Transverse colon (tissue), 4 donors: ENCODE results near the gene ZNF497. TPM values are rescaled to one million over a fixed set of nuclear protein-coding genes. Genes with fewer than 3 reads are reported as not detected.

Experiments
- DNase-seq: peaks from one replicate; pipeline ENCODE4 v3.0.0-alpha.2; 2019
- H3K27ac ChIP-seq, 4 donors: fragments of 200-600 bp; sonication (generic); 2 replicates each; pipeline ENCODE4 v1.5.1; 2016 to 2018; ENCODE audit warnings: inconsistent platforms in 4 of 4
- H3K27me3 ChIP-seq: fragments of 200-600 bp; sonication (generic); 2 replicates; pipeline ENCODE4 v1.5.1; 2017; ENCODE audit warnings: inconsistent platforms
- H3K36me3 ChIP-seq, 4 donors: fragments of 200-600 bp; sonication (generic); 2 replicates each; pipeline ENCODE4 v1.5.1; 2017 to 2019; ENCODE audit warnings: inconsistent platforms in 4 of 4
- H3K4me1 ChIP-seq, 4 donors: fragments of 200-600 bp; sonication (generic); 2 replicates each; pipeline ENCODE4 v1.5.1; 2017 to 2020; ENCODE audit warnings: inconsistent platforms in 4 of 4
- H3K4me3 ChIP-seq, 4 donors: fragments of 200-600 bp; sonication (generic); 1 replicate in 1 of 4; 2 replicates in 3 of 4; pipeline versions ENCODE4 v1.5.1 to v1.6.1; 2017 to 2019; ENCODE audit warnings: inconsistent platforms in 4 of 4
- H3K9me3 ChIP-seq, 2 donors: fragments of 200-600 bp; sonication (generic); 2 replicates each; pipeline ENCODE4 v1.5.1; 2017 to 2019; ENCODE audit warnings: inconsistent platforms in 2 of 2
- CTCF ChIP-seq, 5 experiments: fragments of 200-600 bp in 3 of 5; fragments of 450-650 bp in 2 of 5; sonication (generic) in 3 of 5; IDR thresholded peaks; 1 replicate in 2 of 5; 2 replicates in 3 of 5; pipeline ENCODE4 v1.5.1; 2016 to 2017; ENCODE audit warnings: antibody characterized with exemption in 5 of 5, inconsistent platforms in 3 of 5, mild to moderate bottlenecking in 2 of 5, moderate library complexity in 1 of 5
- EP300 ChIP-seq: sonication (generic); formaldehyde crosslinking; IDR thresholded peaks from one replicate; pipeline ENCODE4 v1.6.1; 2017; ENCODE audit warnings: antibody characterized with exemption, low read depth
- POLR2A ChIP-seq: fragments of 450-650 bp; IDR thresholded peaks from one replicate; pipeline ENCODE4 v1.6.1; 2016; ENCODE audit warnings: antibody characterized with exemption, mild to moderate bottlenecking, moderate library complexity
- POLR2AphosphoS5 ChIP-seq, 3 donors: sonication (generic); formaldehyde crosslinking; IDR thresholded peaks; one replicate each; pipeline ENCODE4 v1.6.1; 2016; ENCODE audit warnings: antibody characterized with exemption in 3 of 3
- WGBS, 2 donors: methylation state at CpG; one replicate each; pipeline ENCODE4 v1.1.5; 2018; ENCODE audit warnings: low coverage in 1 of 2; 5-methylcytosine and 5-hydroxymethylcytosine counted together
- in situ Hi-C, 4 donors: fragments of 200-750 bp; cut with MboI; loops; one replicate each; pipeline versions ENCODE4 v1.15.0 to v1.15.1; 2017; ENCODE audit warnings: low sequenced_read_pairs in 3 of 4, low pct_ligation_motif_present in 1 of 4, low pct_unique_long_range_greater_than_20kb in 1 of 4
- intact Hi-C: fragments of 100-400 bp; cut with DNase I; formaldehyde crosslinking; loops from one replicate; pipeline ENCODE4 v1.15.1; 2023; ENCODE audit warnings: low total_unique reads
- total RNA-seq, 4 donors: library from RNA; depleted of rRNA; stranded (reverse); fragments of >200 nt; gene quantifications; one replicate each; pipeline ENCODE4 v1.1.0, GENCODE V29; 2016

Gene ZNF497
- total RNA-seq, 4 donors from 2014 or later, result 1.3 to 19.3 (median 4.2) TPM

GRCh38 chr19:58346961-58347929, 15.3 kb downstream of the ZNF497 start:
- peak overlapping the region; percentile 60 to 86 (median 75) for H3K27ac ChIP-seq
- H3K27me3 ChIP-seq, result peaks cover 62% of the 10 kb centered on the region
- no peak for TF ChIP-seq EP300
- peak in 1 of 3 donors; percentile 46 for TF ChIP-seq POLR2AphosphoS5 (IDR thresholded peaks at IDR 0.05)
- no peaks in the 10 kb centered on the region for H3K36me3 ChIP-seq
- WGBS, 2 donors, result 18% methylated on average over 59 of the region's 82 CpGs; no CpG with 5 or more reads in 1 of the 2 donors
- intact Hi-C loops (no loop called here), in situ Hi-C loops (no loop called here)
- peaks cover 0 to 26% (median 8%) of the 10 kb centered on the region in 4 donors for H3K4me1 ChIP-seq
- H3K4me3 ChIP-seq, result peak overlapping the region; percentile 35 to 58 (median 44)
- no peaks in the 10 kb centered on the region for H3K9me3 ChIP-seq
- DNase-seq, result peak; percentile 69

GRCh38 chr19:58345558-58345957, 17.0 kb downstream of the ZNF497 start:
- peaks cover 49% of the 10 kb centered on the region for H3K27me3 ChIP-seq
- intact Hi-C loops, result no loop called here
- DNase-seq, result no peak
- in situ Hi-C loops, result no loop called here
- H3K9me3 ChIP-seq, result no peaks in the 10 kb centered on the region
- 64 to 68% methylated on average over 3 to 5 of the region's 5 CpGs for WGBS, 2 donors
- TF ChIP-seq CTCF (IDR thresholded peaks at IDR 0.05) (no peak), EP300 (no peak), POLR2A (no peak), POLR2AphosphoS5 (IDR thresholded peaks at IDR 0.05) (no peak)
- H3K4me1 ChIP-seq, result peaks cover 0 to 23% (median 8%) of the 10 kb centered on the region in 4 donors
- H3K36me3 ChIP-seq, result no peaks in the 10 kb centered on the region
- H3K4me3 ChIP-seq, result no peak overlapping the region
- no peak overlapping the region for H3K27ac ChIP-seq

GRCh38 chr19:58338825-58339558, 23.6 kb downstream of the ZNF497 start:
- WGBS, 2 donors, result 89% methylated on average over 29 of the region's 30 CpGs; no CpG with 5 or more reads in 1 of the 2 donors
- in situ Hi-C loops, result no loop called here
- no peak overlapping the region for H3K27ac ChIP-seq

GRCh38 chr19:58338336-58338735, 24.2 kb downstream of the ZNF497 start:
- Histone ChIP-seq H3K4me3 (no peak overlapping the region), H3K27me3 (no peaks in the 10 kb centered on the region), H3K9me3 (no peaks in the 10 kb centered on the region), H3K36me3 (peaks cover 0 to 8% (median 3%) of the 10 kb centered on the region in 4 donors), H3K4me1 (no peaks in the 10 kb centered on the region), H3K27ac (no peak overlapping the region)
- WGBS, 2 donors, result 95% methylated on average over 11 of the region's 11 CpGs; no CpG with 5 or more reads in 1 of the 2 donors
- no peak for TF ChIP-seq CTCF (IDR thresholded peaks at IDR 0.05)
- TF ChIP-seq POLR2AphosphoS5 (IDR thresholded peaks at IDR 0.05), result no peak
- no peak for TF ChIP-seq EP300
- TF ChIP-seq POLR2A, result no peak
- intact Hi-C loops, result no loop called here
- in situ Hi-C loops, result no loop called here
- no peak for DNase-seq

More at GRCh38 chr19:58338825-58339558, 23.6 kb downstream of the ZNF497 start:
- Histone ChIP-seq H3K27me3 (no peaks in the 10 kb centered on the region), H3K9me3 (no peaks in the 10 kb centered on the region), H3K36me3 (peaks cover 0 to 8% (median 3%) of the 10 kb centered on the region in 4 donors), H3K4me3 (no peak overlapping the region), H3K4me1 (no peaks in the 10 kb centered on the region)
- TF ChIP-seq EP300 (no peak), CTCF (IDR thresholded peaks at IDR 0.05) (no peak), POLR2AphosphoS5 (IDR thresholded peaks at IDR 0.05) (no peak), POLR2A (no peak)
- intact Hi-C loops, result no loop called here
- DNase-seq, result no peak
